Panc1 (cell line): ENCODE data around the gene CNGA2. TPM values are rescaled to one million over a fixed set of nuclear protein-coding genes. Genes with fewer than 3 reads are reported as not detected.

Source experiments
- ATAC-seq: fragments of 200-7000 bp; cut with Tn5 transposase; 2 replicates; pipeline ENCODE4 v1.9.1; 2020; ENCODE audit warnings: mild to moderate bottlenecking, moderate library complexity
- BruUV-seq: library from RNA; stranded (reverse); fragments of 400-500 nt; replicated peaks from 2 replicates; lab custom pipeline; 2021; lab: Mats Ljungman, UMichigan
- CTCF ChIA-PET: fragments of 300-600 bp; sonication (Branson Sonifier 250); formaldehyde crosslinking; loops from one replicate; lab custom pipeline; 2022; ENCODE audit warnings: antibody characterized with exemption; lab: Charles Lee
- POLR2A ChIA-PET: fragments of 300-600 bp; sonication (Branson Sonifier 250); formaldehyde crosslinking; loops from one replicate; lab custom pipeline; 2022; ENCODE audit warnings: antibody characterized with exemption; lab: Charles Lee
- DNase-seq: peaks from one replicate; pipeline ENCODE4 v3.0.0-alpha.2; 2010; ENCODE audit warnings: low read depth, low spot score
- H3K27ac ChIP-seq: 2 replicates; pipeline ENCODE4 v1.5.1; 2011; ENCODE audit warnings: mild to moderate bottlenecking, low read length, inconsistent platforms
- H3K27me3 ChIP-seq: fragments of 200-500 bp; sonication (Bioruptor generic); 2 replicates; pipeline ENCODE4 v1.6.0; 2014; ENCODE audit warnings: low read length, inconsistent platforms; ENCODE audit not compliant: control insufficient read depth, insufficient read depth
- H3K36me3 ChIP-seq: fragments of 200-500 bp; sonication (Bioruptor generic); 2 replicates; pipeline ENCODE4 v1.5.1; 2014; ENCODE audit warnings: inconsistent platforms, mild to moderate bottlenecking, low read length, moderate library complexity; ENCODE audit not compliant: control insufficient read depth, insufficient read depth
- H3K4me1 ChIP-seq: 2 replicates; pipeline ENCODE4 v1.5.1; 2011; ENCODE audit warnings: inconsistent platforms, mild to moderate bottlenecking, low read length, moderate library complexity; ENCODE audit not compliant: control insufficient read depth, insufficient read depth
- H3K4me3 ChIP-seq, 2 experiments: 2 replicates each; pipeline ENCODE4 v1.5.1; 2011 to 2012; ENCODE audit warnings: low read depth in 2 of 2, low read length in 2 of 2, mild to moderate bottlenecking in 2 of 2, inconsistent platforms in 1 of 2, moderate library complexity in 1 of 2
- H3K9me3 ChIP-seq: fragments of 200-500 bp; sonication (Bioruptor generic); 2 replicates; pipeline ENCODE4 v1.5.1; 2014; ENCODE audit warnings: low read depth, mild to moderate bottlenecking, inconsistent platforms, low read length, moderate library complexity; ENCODE audit not compliant: control insufficient read depth, insufficient read depth
- POLR2AphosphoS5 ChIP-seq: IDR thresholded peaks from 2 replicates; pipeline ENCODE4 v1.6.1; 2012; ENCODE audit warnings: mild to moderate bottlenecking, low read depth, low read length, moderate library complexity
- SIN3A ChIP-seq: IDR thresholded peaks from 2 replicates; pipeline ENCODE4 v1.6.1; 2012; ENCODE audit warnings: low read depth, mild to moderate bottlenecking, low read length, moderate library complexity, borderline replicate concordance; ENCODE audit not compliant: insufficient read depth
- TCF7L2 ChIP-seq: IDR thresholded peaks from 2 replicates; pipeline ENCODE4 v1.6.1; 2011; ENCODE audit warnings: mild to moderate bottlenecking, low read depth, low read length, inconsistent platforms
- in situ Hi-C: cut with HindIII; loops from 2 replicates; pipeline ENCODE4 v1.10.0; 2016; ENCODE audit warnings: low sequenced_read_pairs, low pct_unique_long_range_greater_than_20kb
- intact Hi-C: fragments of 100-400 bp; cut with micrococcal nuclease; formaldehyde crosslinking; loops from one replicate; pipeline ENCODE4 v1.10.0; 2022; ENCODE audit not compliant: unreplicated experiment
- total RNA-seq: library from RNA; stranded (reverse); gene quantifications from one replicate; pipeline ENCODE4 v1.2.1, GENCODE V29; 2021; ENCODE audit not compliant: unreplicated experiment
- TF ChIP-seq, protein P1 (sequence below), 2 experiments: IDR thresholded peaks; 2 replicates each; pipeline ENCODE4 v1.6.1; 2011 to 2012; ENCODE audit warnings: low read depth in 2 of 2, control low read depth in 1 of 2, low read length in 1 of 2, mild to moderate bottlenecking in 1 of 2, moderate library complexity in 1 of 2; ENCODE audit not compliant: insufficient read depth in 1 of 2
- TF ChIP-seq, protein P2 (sequence below): fragments of 450-650 bp; IDR thresholded peaks from 2 replicates; pipeline ENCODE4 v1.5.1; 2017; ENCODE audit warnings: mild to moderate bottlenecking

Gene CNGA2
- total RNA-seq, 1 experiment from 2014 or later: not detected

DNA sequence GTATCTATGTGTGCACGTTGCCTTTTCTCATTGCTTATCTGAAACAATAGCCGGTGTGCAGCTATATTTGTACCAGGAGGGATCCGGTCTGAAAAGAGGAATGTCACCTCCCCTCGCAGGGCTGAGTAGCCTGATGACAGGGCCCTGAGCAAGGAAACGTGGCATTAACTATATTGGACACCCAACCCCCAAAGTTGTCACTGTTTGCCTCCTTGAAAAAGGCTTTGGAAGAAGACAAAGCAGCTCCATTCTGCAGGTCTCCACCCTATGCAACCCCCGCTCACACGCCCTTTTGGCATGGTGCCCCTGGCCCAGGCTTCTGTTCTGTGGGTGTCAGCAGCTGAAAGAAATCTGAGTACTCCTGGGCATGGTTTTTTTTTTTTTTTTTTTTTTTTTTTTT lies 31.1 kb upstream of the CNGA2 start:
- H3K27ac ChIP-seq: no peak overlapping the region
- H3K9me3 ChIP-seq: no peaks in the 10 kb centered on the region
- H3K36me3 ChIP-seq: no peaks in the 10 kb centered on the region
- ChIA-PET CTCF (no interaction called here), POLR2A (no interaction called here)
- in situ Hi-C loops: no loop called here
- BruUV-seq: no TSS peak
- no peaks in the 10 kb centered on the region for H3K4me1 ChIP-seq
- intact Hi-C loops: no loop called here
- H3K4me3 ChIP-seq: no peak overlapping the region
- no peaks in the 10 kb centered on the region for H3K27me3 ChIP-seq
- no peak for ATAC-seq
- TF ChIP-seq SIN3A (no peak), POLR2AphosphoS5 (no peak), TCF7L2 (no peak)
- TF ChIP-seq, protein P1, sequence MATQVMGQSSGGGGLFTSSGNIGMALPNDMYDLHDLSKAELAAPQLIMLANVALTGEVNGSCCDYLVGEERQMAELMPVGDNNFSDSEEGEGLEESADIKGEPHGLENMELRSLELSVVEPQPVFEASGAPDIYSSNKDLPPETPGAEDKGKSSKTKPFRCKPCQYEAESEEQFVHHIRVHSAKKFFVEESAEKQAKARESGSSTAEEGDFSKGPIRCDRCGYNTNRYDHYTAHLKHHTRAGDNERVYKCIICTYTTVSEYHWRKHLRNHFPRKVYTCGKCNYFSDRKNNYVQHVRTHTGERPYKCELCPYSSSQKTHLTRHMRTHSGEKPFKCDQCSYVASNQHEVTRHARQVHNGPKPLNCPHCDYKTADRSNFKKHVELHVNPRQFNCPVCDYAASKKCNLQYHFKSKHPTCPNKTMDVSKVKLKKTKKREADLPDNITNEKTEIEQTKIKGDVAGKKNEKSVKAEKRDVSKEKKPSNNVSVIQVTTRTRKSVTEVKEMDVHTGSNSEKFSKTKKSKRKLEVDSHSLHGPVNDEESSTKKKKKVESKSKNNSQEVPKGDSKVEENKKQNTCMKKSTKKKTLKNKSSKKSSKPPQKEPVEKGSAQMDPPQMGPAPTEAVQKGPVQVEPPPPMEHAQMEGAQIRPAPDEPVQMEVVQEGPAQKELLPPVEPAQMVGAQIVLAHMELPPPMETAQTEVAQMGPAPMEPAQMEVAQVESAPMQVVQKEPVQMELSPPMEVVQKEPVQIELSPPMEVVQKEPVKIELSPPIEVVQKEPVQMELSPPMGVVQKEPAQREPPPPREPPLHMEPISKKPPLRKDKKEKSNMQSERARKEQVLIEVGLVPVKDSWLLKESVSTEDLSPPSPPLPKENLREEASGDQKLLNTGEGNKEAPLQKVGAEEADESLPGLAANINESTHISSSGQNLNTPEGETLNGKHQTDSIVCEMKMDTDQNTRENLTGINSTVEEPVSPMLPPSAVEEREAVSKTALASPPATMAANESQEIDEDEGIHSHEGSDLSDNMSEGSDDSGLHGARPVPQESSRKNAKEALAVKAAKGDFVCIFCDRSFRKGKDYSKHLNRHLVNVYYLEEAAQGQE (IDR thresholded peaks at IDR 0.05; ENCODE audit: insufficient read depth in 1 of 2, low read depth in 2 of 2, low read length in 1 of 2): no peak
- TF ChIP-seq, protein P2, sequence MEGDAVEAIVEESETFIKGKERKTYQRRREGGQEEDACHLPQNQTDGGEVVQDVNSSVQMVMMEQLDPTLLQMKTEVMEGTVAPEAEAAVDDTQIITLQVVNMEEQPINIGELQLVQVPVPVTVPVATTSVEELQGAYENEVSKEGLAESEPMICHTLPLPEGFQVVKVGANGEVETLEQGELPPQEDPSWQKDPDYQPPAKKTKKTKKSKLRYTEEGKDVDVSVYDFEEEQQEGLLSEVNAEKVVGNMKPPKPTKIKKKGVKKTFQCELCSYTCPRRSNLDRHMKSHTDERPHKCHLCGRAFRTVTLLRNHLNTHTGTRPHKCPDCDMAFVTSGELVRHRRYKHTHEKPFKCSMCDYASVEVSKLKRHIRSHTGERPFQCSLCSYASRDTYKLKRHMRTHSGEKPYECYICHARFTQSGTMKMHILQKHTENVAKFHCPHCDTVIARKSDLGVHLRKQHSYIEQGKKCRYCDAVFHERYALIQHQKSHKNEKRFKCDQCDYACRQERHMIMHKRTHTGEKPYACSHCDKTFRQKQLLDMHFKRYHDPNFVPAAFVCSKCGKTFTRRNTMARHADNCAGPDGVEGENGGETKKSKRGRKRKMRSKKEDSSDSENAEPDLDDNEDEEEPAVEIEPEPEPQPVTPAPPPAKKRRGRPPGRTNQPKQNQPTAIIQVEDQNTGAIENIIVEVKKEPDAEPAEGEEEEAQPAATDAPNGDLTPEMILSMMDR: no peak
- DNase-seq: no peak

DNA sequence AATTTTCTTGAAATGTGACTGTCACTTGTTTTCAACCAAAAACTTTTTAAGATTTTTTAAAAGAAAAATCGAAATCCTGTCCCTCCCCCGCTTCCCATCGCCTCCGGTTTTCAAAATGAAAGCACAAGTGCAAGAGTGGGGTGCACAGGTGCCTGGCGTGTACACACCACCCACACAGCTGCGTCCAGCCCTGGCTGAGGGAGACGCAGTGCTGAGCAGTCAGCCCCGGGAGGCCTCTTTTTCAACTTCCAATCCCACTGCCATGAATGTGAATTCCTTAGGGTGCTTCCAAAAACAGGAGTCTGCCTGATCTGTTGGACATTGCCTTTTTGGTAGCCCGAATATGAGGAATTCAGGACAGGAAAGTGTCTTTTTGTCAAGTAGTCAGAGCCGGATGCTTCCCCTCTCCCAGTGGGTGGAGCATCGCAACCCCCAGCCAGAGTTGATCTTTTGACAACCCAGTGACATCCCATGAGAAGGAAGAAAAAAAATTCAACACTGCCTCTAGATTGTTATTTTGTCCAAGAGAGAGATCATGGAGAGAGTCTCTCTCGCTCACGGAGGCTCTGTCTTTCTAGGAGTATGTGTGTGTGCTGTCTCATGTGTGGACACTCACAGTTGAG lies 30.4 kb upstream of the CNGA2 start:
- ChIA-PET CTCF (no interaction called here), POLR2A (no interaction called here)
- no peak overlapping the region for H3K4me3 ChIP-seq
- H3K27ac ChIP-seq: no peak overlapping the region
- TF ChIP-seq, protein P2: no peak
- TF ChIP-seq, protein P1 (IDR thresholded peaks at IDR 0.05; ENCODE audit: insufficient read depth in 1 of 2, low read depth in 2 of 2, low read length in 1 of 2): no peak
- no peak for TF ChIP-seq POLR2AphosphoS5
- TF ChIP-seq SIN3A: no peak
- TF ChIP-seq TCF7L2: no peak
- no peak for DNase-seq
- no peaks in the 10 kb centered on the region for H3K36me3 ChIP-seq
- H3K9me3 ChIP-seq: no peaks in the 10 kb centered on the region
- in situ Hi-C loops: no loop called here
- no peaks in the 10 kb centered on the region for H3K27me3 ChIP-seq
- intact Hi-C loops: no loop called here
- ATAC-seq: no peak
- no peaks in the 10 kb centered on the region for H3K4me1 ChIP-seq
- no TSS peak for BruUV-seq
